Lung (tissue), 12 donors: ENCODE results near the gene RBM10. TPM values are rescaled to one million over a fixed set of nuclear protein-coding genes. Genes with fewer than 3 reads are reported as not detected.

Source experiments
- ATAC-seq: fragments of 200-7000 bp; cut with Tn5 transposase; one replicate; pipeline ENCODE4 v1.9.1; 2020; ENCODE audit warnings: moderate number of reproducible peaks; ENCODE audit not compliant: insufficient read depth, low FRiP score
- DNase-seq, 3 donors: peaks; one replicate each; pipeline ENCODE4 v3.0.0-alpha.2; 2013 to 2017
- H3K27ac ChIP-seq, 2 donors: one replicate each; pipeline ENCODE4 v1.5.1; 2013; ENCODE audit warnings: mild to moderate bottlenecking in 2 of 2, moderate library complexity in 2 of 2, control low read depth in 1 of 2, inconsistent platforms in 1 of 2, low read depth in 1 of 2, low read length in 1 of 2
- H3K27me3 ChIP-seq, 3 donors: one replicate each; pipeline ENCODE4 v1.5.1; 2013; ENCODE audit warnings: low read length in 2 of 3; ENCODE audit not compliant: control insufficient read depth in 3 of 3, insufficient read depth in 3 of 3
- H3K36me3 ChIP-seq, 4 donors: one replicate each; pipeline ENCODE4 v1.5.1; 2013; ENCODE audit warnings: low read length in 4 of 4, mild to moderate bottlenecking in 1 of 4, moderate library complexity in 1 of 4; ENCODE audit not compliant: control insufficient read depth in 4 of 4, insufficient read depth in 4 of 4
- H3K4me1 ChIP-seq, 5 donors: one replicate each; pipeline ENCODE4 v1.5.1; 2013; ENCODE audit warnings: low read length in 5 of 5, mild to moderate bottlenecking in 2 of 5, moderate library complexity in 1 of 5; ENCODE audit not compliant: control insufficient read depth in 5 of 5, insufficient read depth in 5 of 5
- H3K4me3 ChIP-seq: one replicate; pipeline ENCODE4 v1.5.1; 2013; ENCODE audit warnings: mild to moderate bottlenecking, control low read depth, moderate library complexity
- H3K9ac ChIP-seq, 2 donors: one replicate each; pipeline ENCODE4 v1.5.1; 2013; ENCODE audit warnings: low read length in 2 of 2, control low read depth in 1 of 2; ENCODE audit not compliant: insufficient read depth in 1 of 2
- H3K9me3 ChIP-seq, 4 donors: one replicate each; pipeline ENCODE4 v1.5.1; 2013; ENCODE audit warnings: low read length in 3 of 4, mild to moderate bottlenecking in 1 of 4, moderate library complexity in 1 of 4; ENCODE audit not compliant: control insufficient read depth in 4 of 4, insufficient read depth in 3 of 4
- WGBS, 2 donors: extraction: QIAGEN DNeasy Blood & Tissue Kit; methylation state at CpG; one replicate each; pipeline ENCODE4 v1.1.7; 2013; 5-methylcytosine and 5-hydroxymethylcytosine counted together
- polyA plus RNA-seq, 2 donors: library from polyadenylated mRNA; stranded (reverse); fragments of 200-250 nt; gene quantifications; one replicate each; pipeline ENCODE4 v1.2.1, GENCODE V29; 2013
- total RNA-seq, 2 donors: library from RNA; depleted of rRNA in 1 of 2; stranded (reverse); fragments of >200 nt in 1 of 2; gene quantifications; one replicate each; pipeline ENCODE4 v1.2.1, GENCODE V29; 2014 to 2021
- TF ChIP-seq, protein P1 (sequence below): IDR thresholded peaks from 2 replicates; pipeline ENCODE4 v1.5.1; 2012; ENCODE audit warnings: mild to moderate bottlenecking; ENCODE audit errors: control extremely low read depth, extremely low read depth
- donor health status: control.
- donor health status: control.
- donor health status: Bipolar disorder and iron deficiency.
- donor health status: healthy.
- donor health status: DM: yes; HTN: yes; CAD: no.

The RBM10 gene
- total and polyA plus RNA-seq, 4 donors: 22.2 to 38.6 (median 30.5) TPM

DNA sequence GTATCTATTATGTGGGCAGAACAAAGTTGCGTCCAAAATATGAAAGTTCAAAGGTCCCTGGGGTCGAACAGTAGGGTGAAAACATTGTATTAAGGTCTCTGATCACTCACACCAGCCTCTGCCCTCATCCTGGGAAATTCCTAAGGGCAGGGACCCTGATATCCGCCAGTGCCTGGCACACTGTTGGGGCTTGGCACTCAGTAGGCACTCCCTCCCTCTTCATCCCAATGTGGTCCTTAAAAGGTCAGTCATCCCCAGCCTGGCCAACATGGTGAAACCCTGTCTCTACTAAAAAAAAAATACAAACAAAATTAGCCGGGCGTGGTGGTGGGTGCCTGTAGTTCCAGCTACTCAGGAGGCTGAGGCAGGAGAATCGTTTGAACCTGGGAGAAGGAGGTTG, 6.8 kb upstream of the RBM10 start:
- Histone ChIP-seq H3K27ac (no peak overlapping the region), H3K9ac (no peak overlapping the region), H3K9me3 (no peaks in the 10 kb centered on the region), H3K36me3 (peaks cover 2 to 6% (median 5%) of the 10 kb centered on the region in 4 donors), H3K27me3 (peaks cover 0 to 11% (median 8%) of the 10 kb centered on the region in 3 donors), H3K4me1 (peaks cover 0 to 2% (median 0%) of the 10 kb centered on the region in 5 donors), H3K4me3 (no peak overlapping the region)
- TF ChIP-seq, protein P1, sequence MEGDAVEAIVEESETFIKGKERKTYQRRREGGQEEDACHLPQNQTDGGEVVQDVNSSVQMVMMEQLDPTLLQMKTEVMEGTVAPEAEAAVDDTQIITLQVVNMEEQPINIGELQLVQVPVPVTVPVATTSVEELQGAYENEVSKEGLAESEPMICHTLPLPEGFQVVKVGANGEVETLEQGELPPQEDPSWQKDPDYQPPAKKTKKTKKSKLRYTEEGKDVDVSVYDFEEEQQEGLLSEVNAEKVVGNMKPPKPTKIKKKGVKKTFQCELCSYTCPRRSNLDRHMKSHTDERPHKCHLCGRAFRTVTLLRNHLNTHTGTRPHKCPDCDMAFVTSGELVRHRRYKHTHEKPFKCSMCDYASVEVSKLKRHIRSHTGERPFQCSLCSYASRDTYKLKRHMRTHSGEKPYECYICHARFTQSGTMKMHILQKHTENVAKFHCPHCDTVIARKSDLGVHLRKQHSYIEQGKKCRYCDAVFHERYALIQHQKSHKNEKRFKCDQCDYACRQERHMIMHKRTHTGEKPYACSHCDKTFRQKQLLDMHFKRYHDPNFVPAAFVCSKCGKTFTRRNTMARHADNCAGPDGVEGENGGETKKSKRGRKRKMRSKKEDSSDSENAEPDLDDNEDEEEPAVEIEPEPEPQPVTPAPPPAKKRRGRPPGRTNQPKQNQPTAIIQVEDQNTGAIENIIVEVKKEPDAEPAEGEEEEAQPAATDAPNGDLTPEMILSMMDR: no peak
- WGBS, 2 donors: 80 to 98% methylated on average over 4 to 6 of the region's 6 CpGs
- DNase-seq: no peak
- no peak for ATAC-seq

GRCh38 chrX:47143894-47144625, 961 bp upstream of the RBM10 start:
- DNase-seq: peak in 1 of 3 donors; percentile 58
- H3K27ac ChIP-seq: peak overlapping the region; percentile 89 to 98
- peak overlapping the region; percentile 13 to 43 for H3K9ac ChIP-seq
- 5 to 42% methylated on average over 29 to 46 of the region's 46 CpGs for WGBS, 2 donors
- H3K27me3 ChIP-seq: peaks cover 0 to 6% (median 2%) of the 10 kb centered on the region in 3 donors
- H3K9me3 ChIP-seq: no peaks in the 10 kb centered on the region
- peak; percentile 28 for ATAC-seq
- peaks cover 0 to 15% (median 0%) of the 10 kb centered on the region in 5 donors for H3K4me1 ChIP-seq
- TF ChIP-seq, protein P1: no peak
- H3K4me3 ChIP-seq: peak overlapping the region; percentile 30
- H3K36me3 ChIP-seq: peaks cover 2 to 6% (median 5%) of the 10 kb centered on the region in 4 donors

GRCh38 chrX:47145395-47146120, 537 bp downstream of the RBM10 start:
- Histone ChIP-seq H3K9me3 (no peaks in the 10 kb centered on the region), H3K36me3 (peaks cover 2 to 6% (median 5%) of the 10 kb centered on the region in 4 donors), H3K27me3 (peaks cover 0 to 3% (median 0%) of the 10 kb centered on the region in 3 donors), H3K9ac (peak overlapping the region; percentile 49 to 90), H3K4me3 (peak overlapping the region; percentile 70), H3K4me1 (peaks cover 0 to 15% (median 0%) of the 10 kb centered on the region in 5 donors), H3K27ac (peak overlapping the region; percentile 94 to 98)
- ATAC-seq: peak; percentile 30
- TF ChIP-seq, protein P1: no peak
- WGBS, 2 donors: 0 to 42% methylated on average over 21 to 39 of the region's 39 CpGs
- peak in 2 of 3 donors; percentile 6 to 54 for DNase-seq
